ENCODE measurements around the gene CALM1. TPM values are rescaled to one million over a fixed set of nuclear protein-coding genes. Genes with fewer than 3 reads are reported as not detected.

CALM1 gene
- total RNA-seq, 1 donor from 2014 or later = 338 TPM

DNA sequence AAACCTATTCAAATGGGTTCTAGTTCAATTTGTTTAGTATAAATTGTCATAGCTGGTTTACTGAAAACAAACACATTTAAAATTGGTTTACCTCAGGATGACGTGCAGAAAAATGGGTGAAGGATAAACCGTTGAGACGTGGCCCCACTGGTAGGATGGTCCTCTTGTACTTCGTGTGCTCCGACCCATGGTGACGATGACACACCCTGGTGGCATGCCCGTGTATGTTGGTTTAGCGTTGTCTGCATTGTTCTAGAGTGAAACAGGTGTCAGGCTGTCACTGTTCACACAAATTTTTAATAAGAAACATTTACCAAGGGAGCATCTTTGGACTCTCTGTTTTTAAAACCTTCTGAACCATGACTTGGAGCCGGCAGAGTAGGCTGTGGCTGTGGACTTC, 8.3 kb downstream of the CALM1 start:
- H3K27ac Mint-ChIP-seq (ENCODE audit: unreplicated experiment) = no peak overlapping the region
- no peaks in the 10 kb centered on the region for H3K9me3 Mint-ChIP-seq
- no peak overlapping the region for H3K4me3 Mint-ChIP-seq
- TF ChIP-seq, protein P1, sequence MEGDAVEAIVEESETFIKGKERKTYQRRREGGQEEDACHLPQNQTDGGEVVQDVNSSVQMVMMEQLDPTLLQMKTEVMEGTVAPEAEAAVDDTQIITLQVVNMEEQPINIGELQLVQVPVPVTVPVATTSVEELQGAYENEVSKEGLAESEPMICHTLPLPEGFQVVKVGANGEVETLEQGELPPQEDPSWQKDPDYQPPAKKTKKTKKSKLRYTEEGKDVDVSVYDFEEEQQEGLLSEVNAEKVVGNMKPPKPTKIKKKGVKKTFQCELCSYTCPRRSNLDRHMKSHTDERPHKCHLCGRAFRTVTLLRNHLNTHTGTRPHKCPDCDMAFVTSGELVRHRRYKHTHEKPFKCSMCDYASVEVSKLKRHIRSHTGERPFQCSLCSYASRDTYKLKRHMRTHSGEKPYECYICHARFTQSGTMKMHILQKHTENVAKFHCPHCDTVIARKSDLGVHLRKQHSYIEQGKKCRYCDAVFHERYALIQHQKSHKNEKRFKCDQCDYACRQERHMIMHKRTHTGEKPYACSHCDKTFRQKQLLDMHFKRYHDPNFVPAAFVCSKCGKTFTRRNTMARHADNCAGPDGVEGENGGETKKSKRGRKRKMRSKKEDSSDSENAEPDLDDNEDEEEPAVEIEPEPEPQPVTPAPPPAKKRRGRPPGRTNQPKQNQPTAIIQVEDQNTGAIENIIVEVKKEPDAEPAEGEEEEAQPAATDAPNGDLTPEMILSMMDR (conservative IDR thresholded peaks at IDR 0.05) = no peak
- H3K27me3 Mint-ChIP-seq (ENCODE audit: low read depth) = no peaks in the 10 kb centered on the region
- H3K36me3 Mint-ChIP-seq (ENCODE audit: low read depth) = peaks cover 27% of the 10 kb centered on the region
- DNase-seq (ENCODE audit: low read depth, low spot score) = no peak
- peaks cover 35% of the 10 kb centered on the region for H3K4me1 Mint-ChIP-seq

GRCh38 chr14:90405755-90406154, 8.9 kb downstream of the CALM1 start:
- no peaks in the 10 kb centered on the region for H3K27me3 Mint-ChIP-seq (ENCODE audit: low read depth)
- DNase-seq (ENCODE audit: low read depth, low spot score) = no peak
- TF ChIP-seq, protein P1 (conservative IDR thresholded peaks at IDR 0.05) = no peak
- no peak overlapping the region for H3K4me3 Mint-ChIP-seq
- no peak overlapping the region for H3K27ac Mint-ChIP-seq (ENCODE audit: unreplicated experiment)
- peaks cover 27% of the 10 kb centered on the region for H3K36me3 Mint-ChIP-seq (ENCODE audit: low read depth)
- peaks cover 28% of the 10 kb centered on the region for H3K4me1 Mint-ChIP-seq
- no peaks in the 10 kb centered on the region for H3K9me3 Mint-ChIP-seq

- no peak overlapping the region for H3K27ac Mint-ChIP-seq (ENCODE audit: unreplicated experiment)
- no peaks in the 10 kb centered on the region for H3K9me3 Mint-ChIP-seq
- peaks cover 22% of the 10 kb centered on the region for H3K4me1 Mint-ChIP-seq
- no peaks in the 10 kb centered on the region for H3K27me3 Mint-ChIP-seq (ENCODE audit: low read depth)
- TF ChIP-seq, protein P1 (conservative IDR thresholded peaks at IDR 0.05) = no peak
- peaks cover 23% of the 10 kb centered on the region for H3K36me3 Mint-ChIP-seq (ENCODE audit: low read depth)
- no peak for DNase-seq (ENCODE audit: low read depth, low spot score)
- H3K4me3 Mint-ChIP-seq = no peak overlapping the region
Measured at GRCh38 chr14:90406384-90406798, 9.6 kb downstream of the CALM1 start.

GRCh38 chr14:90407230-90407629, 10.4 kb downstream of the CALM1 start:
- H3K36me3 Mint-ChIP-seq (ENCODE audit: low read depth) = peaks cover 19% of the 10 kb centered on the region
- DNase-seq (ENCODE audit: low read depth, low spot score) = no peak
- H3K9me3 Mint-ChIP-seq = no peaks in the 10 kb centered on the region
- H3K4me1 Mint-ChIP-seq = peaks cover 13% of the 10 kb centered on the region
- TF ChIP-seq, protein P1 (conservative IDR thresholded peaks at IDR 0.05) = no peak
- no peak overlapping the region for H3K4me3 Mint-ChIP-seq
- no peak overlapping the region for H3K27ac Mint-ChIP-seq (ENCODE audit: unreplicated experiment)
- no peaks in the 10 kb centered on the region for H3K27me3 Mint-ChIP-seq (ENCODE audit: low read depth)

- Mint-ChIP-seq H3K27me3 (ENCODE audit: low read depth) (no peaks in the 10 kb centered on the region), H3K27ac (ENCODE audit: unreplicated experiment) (no peak overlapping the region), H3K36me3 (ENCODE audit: low read depth) (peaks cover 12% of the 10 kb centered on the region), H3K4me1 (peaks cover 11% of the 10 kb centered on the region), H3K9me3 (no peaks in the 10 kb centered on the region), H3K4me3 (no peak overlapping the region)
- DNase-seq (ENCODE audit: low read depth, low spot score) = no peak
- TF ChIP-seq, protein P1 (conservative IDR thresholded peaks at IDR 0.05) = no peak
Measured at GRCh38 chr14:90408713-90409112, 11.9 kb downstream of the CALM1 start.

Measured in neural crest cell (in vitro differentiated cells).